A549 (cell line): ENCODE results near the gene BBS9. TPM values are rescaled to one million over a fixed set of nuclear protein-coding genes. Genes with fewer than 3 reads are reported as not detected.
"Not testable (repeated sequence)": the region's sequence is repeated elsewhere in the genome, so short reads cannot be mapped to it uniquely, and the experiment has no call there.

ENCODE experiments used
- ATAC-seq, 2 experiments: fragments of 200-7000 bp in 1 of 2; fragments of >200 bp in 1 of 2; cut with Nextera tagmentation in 1 of 2; cut with Tn5 transposase in 1 of 2; 3 replicates each; pipeline versions ENCODE4 v1.8.0 to v1.9.1; 2018 to 2020; ENCODE audit warnings: mild to moderate bottlenecking in 1 of 2, moderate library complexity in 1 of 2
- CTCF ChIA-PET: fragments of 300-600 bp; sonication (Branson Sonifier 250); formaldehyde crosslinking; extraction: SDS; loops from one replicate; lab custom pipeline; 2021; ENCODE audit warnings: antibody characterized with exemption, inconsistent platforms; lab: Yijun Ruan, JAX
- POLR2A ChIA-PET: fragments of 350-600 bp; formaldehyde crosslinking; extraction: SDS; loops from one replicate; lab custom pipeline; 2021; ENCODE audit warnings: antibody characterized with exemption, inconsistent platforms; lab: Yijun Ruan, JAX
- DNase-seq, 2 experiments: peaks; one replicate each; pipeline versions ENCODE4 v3.0.0 to v3.0.0-alpha.2; 2011 to 2016; ENCODE audit warnings: low read depth in 1 of 2, low spot score in 1 of 2
- FAIRE-seq: peaks from 2 replicates; lab custom pipeline; 2011; peaks lifted over from hg19 to GRCh38; lab: Jason Lieb, UNC
- H3K27ac ChIP-seq, 2 experiments: fragments of >200 bp; sonication (Bioruptor Twin); formaldehyde crosslinking; 3 replicates each; pipeline ENCODE4 v1.5.1; 2016 to 2017
- H3K4me1 ChIP-seq: fragments of >200 bp; sonication (Bioruptor Twin); formaldehyde crosslinking; 3 replicates; pipeline ENCODE4 v1.6.1; 2016
- H3K4me2 ChIP-seq: fragments of >200 bp; sonication (Bioruptor Twin); formaldehyde crosslinking; 3 replicates; pipeline ENCODE4 v1.6.1; 2016
- H3K4me3 ChIP-seq: fragments of >200 bp; sonication (Bioruptor Twin); formaldehyde crosslinking; 3 replicates; pipeline ENCODE4 v1.5.1; 2016
- H3K9me3 ChIP-seq: fragments of >200 bp; sonication (Bioruptor Twin); formaldehyde crosslinking; 3 replicates; pipeline ENCODE4 v1.6.1; 2016
- BHLHE40 ChIP-seq: IDR thresholded peaks from 2 replicates; pipeline ENCODE4 v1.6.1; 2012; ENCODE audit warnings: low read depth, low read length, inconsistent platforms
- E2F6 ChIP-seq: IDR thresholded peaks from 2 replicates; pipeline ENCODE4 v1.6.1; 2012; ENCODE audit warnings: low read depth, borderline replicate concordance
- ELK1 ChIP-seq: fragments of 150-350 bp; IDR thresholded peaks from 2 replicates; pipeline ENCODE4 v1.6.1; 2014; ENCODE audit warnings: low read depth, mild to moderate bottlenecking, low read length
- ESRRA ChIP-seq: fragments of 150-350 bp; IDR thresholded peaks from 2 replicates; pipeline ENCODE4 v1.6.1; 2014; ENCODE audit warnings: mild to moderate bottlenecking, low read length, borderline replicate concordance
- FOSB ChIP-seq: fragments of 250-450 bp; sonication (Bioruptor Pico); IDR thresholded peaks from 2 replicates; pipeline ENCODE4 v1.5.0; 2020; ENCODE audit warnings: mild to moderate bottlenecking, moderate library complexity
- HOXA7 ChIP-seq: fragments of 250-450 bp; sonication (Bioruptor Pico); IDR thresholded peaks from 2 replicates; pipeline ENCODE4 v1.5.0; 2020; ENCODE audit warnings: mild to moderate bottlenecking, moderate library complexity
- HOXB5 ChIP-seq: fragments of 250-450 bp; sonication (Bioruptor Pico); IDR thresholded peaks from 2 replicates; pipeline ENCODE4 v1.5.0; 2020; ENCODE audit warnings: mild to moderate bottlenecking, moderate library complexity
- KDM1A ChIP-seq: fragments of 200-600 bp; sonication (generic); IDR thresholded peaks from 2 replicates; pipeline ENCODE4 v1.6.1; 2016; ENCODE audit warnings: low read depth, mild to moderate bottlenecking
- MAFK ChIP-seq: fragments of 450-650 bp; IDR thresholded peaks from 2 replicates; pipeline ENCODE4 v1.6.1; 2014; ENCODE audit not compliant: partially characterized antibody
- MAZ ChIP-seq: fragments of 150-350 bp; IDR thresholded peaks from 2 replicates; pipeline ENCODE4 v1.6.1; 2014; ENCODE audit warnings: antibody characterized with exemption, low read depth, low read length, borderline replicate concordance
- MYC ChIP-seq: IDR thresholded peaks from 2 replicates; pipeline ENCODE4 v1.6.1; 2012; ENCODE audit warnings: mild to moderate bottlenecking, inconsistent platforms, low read length, improper control_type of control experiment, borderline replicate concordance
- NR3C1 ChIP-seq: fragments of >200 bp; sonication (Bioruptor Twin); formaldehyde crosslinking; IDR thresholded peaks from 3 replicates; pipeline ENCODE4 v1.6.1; 2017
- PBX3 ChIP-seq: IDR thresholded peaks from 2 replicates; pipeline ENCODE4 v1.6.1; 2012
- POLR2A ChIP-seq: IDR thresholded peaks from 2 replicates; pipeline ENCODE4 v1.6.1; 2012; ENCODE audit warnings: mild to moderate bottlenecking, low read length
- RARB ChIP-seq: fragments of 250-450 bp; sonication (Bioruptor Pico); IDR thresholded peaks from 2 replicates; pipeline ENCODE4 v1.8.0; 2021; ENCODE audit warnings: mild to moderate bottlenecking, moderate library complexity
- SMC3 ChIP-seq: fragments of >200 bp; sonication (Bioruptor Twin); formaldehyde crosslinking; IDR thresholded peaks from 3 replicates; pipeline ENCODE4 v1.6.1; 2018; ENCODE audit warnings: inconsistent platforms
- ZNF302 ChIP-seq: fragments of 250-450 bp; sonication (Bioruptor Pico); IDR thresholded peaks from 2 replicates; pipeline ENCODE4 v1.9.0; 2021; ENCODE audit warnings: inconsistent platforms, mild to moderate bottlenecking, moderate library complexity
- ZSCAN20 ChIP-seq: fragments of 250-450 bp; sonication (Bioruptor Pico); IDR thresholded peaks from 2 replicates; pipeline ENCODE4 v1.8.0; 2022; ENCODE audit warnings: mild to moderate bottlenecking, moderate library complexity
- WGBS: methylation state at CpG from one replicate; pipeline ENCODE4 v1.1.6; 2017; ENCODE audit errors: missing lambda C conversion rate; 5-methylcytosine and 5-hydroxymethylcytosine counted together
- polyA plus RNA-seq, 4 experiments: library from polyadenylated mRNA; depleted of rRNA in 3 of 4; stranded (reverse); fragments of >200 nt; fragmentation: RNase III in 1 of 4; extraction: RNeasy Plus Mini Kit Qiagen cat#74134 plus additional on column Dnase treatment in 1 of 4; gene quantifications; 2 replicates in 3 of 4; 3 replicates in 1 of 4; pipeline ENCODE4 v1.2.3, GENCODE V29; 2011 to 2017
- TF ChIP-seq, protein P1 (sequence below): fragments of >200 bp; sonication (Bioruptor Twin); formaldehyde crosslinking; IDR thresholded peaks from 3 replicates; pipeline ENCODE4 v1.6.1; 2016

BBS9 gene
- polyA plus RNA-seq, 2 of the 4 experiments (the other 2 are of a cell fraction) = 8.3 to 9.1 TPM

GRCh38 chr7:33299425-33299824 is 170.1 kb downstream of the BBS9 start (continued):
- TF ChIP-seq ZNF302 (CRISPR knock-in tag) (no peak), E2F6 (no peak), ELK1 (no peak), NR3C1 (no peak)

DNA sequence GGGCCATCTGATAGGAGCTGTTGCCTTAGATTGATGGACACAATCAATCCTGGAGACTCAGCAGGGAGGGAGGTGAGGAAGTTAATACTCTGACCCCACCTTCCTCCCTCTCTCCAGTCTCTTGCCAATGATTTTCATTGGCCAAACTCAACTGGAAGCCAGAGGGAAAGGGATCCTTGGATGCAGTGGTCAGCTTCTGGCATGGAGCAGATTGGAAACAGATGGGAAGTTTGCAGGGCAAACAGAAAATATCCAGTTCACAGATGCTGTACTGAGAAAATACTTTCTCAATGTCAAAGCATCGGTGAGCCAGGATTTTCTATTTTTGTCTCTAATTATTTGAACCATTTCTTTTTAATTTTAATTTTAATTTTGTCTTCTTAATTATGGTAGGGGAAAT is 170.8 kb downstream of the BBS9 start:
- DNase-seq (no peak), ATAC-seq (no peak), FAIRE-seq (no peak)
- H3K9me3 ChIP-seq = peaks cover 20% of the 10 kb centered on the region; the same call in 2 of the 3 replicates
- no peaks in the 10 kb centered on the region for H3K4me1 ChIP-seq
- TF ChIP-seq MYC = no peak
- no peak overlapping the region for H3K4me3 ChIP-seq
- H3K4me2 ChIP-seq = no peak overlapping the region
- POLR2A ChIA-PET = no interaction called here
- WGBS = 90% methylated on average over 1 of the region's 1 CpG
- CTCF ChIA-PET = no interaction called here
- H3K27ac ChIP-seq = no peak overlapping the region

DNA sequence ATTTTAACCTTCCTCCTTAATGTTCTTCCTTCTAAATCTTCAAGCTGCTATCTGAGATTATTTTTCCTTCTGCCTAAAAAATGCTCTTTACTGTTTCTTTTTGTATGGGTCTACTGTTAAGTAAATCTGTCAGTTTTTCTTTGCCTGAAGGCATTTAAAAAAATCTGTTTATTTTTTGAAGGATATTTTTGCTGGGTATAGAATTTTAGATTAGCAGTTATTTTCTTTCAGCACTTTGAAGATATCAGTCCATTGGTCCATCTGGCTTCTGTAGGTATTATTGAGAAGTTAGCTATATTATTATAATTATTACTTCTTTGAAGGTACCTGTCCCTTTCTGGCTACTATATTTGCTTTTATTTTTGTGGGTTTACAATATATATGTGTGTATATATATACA is 171.4 kb downstream of the BBS9 start:
- DNase-seq = no peak
- Histone ChIP-seq H3K9me3 (peaks cover 20% of the 10 kb centered on the region; the same call in 2 of the 3 replicates), H3K4me2 (no peak overlapping the region), H3K27ac (no peak overlapping the region)
- CTCF ChIA-PET = no interaction called here
- TF ChIP-seq MYC = no peak
- TF ChIP-seq MAFK = no peak
- TF ChIP-seq FOSB (CRISPR knock-in tag) = no peak
- no peak for TF ChIP-seq SMC3
- TF ChIP-seq RARB (CRISPR knock-in tag) = no peak
- no peak for TF ChIP-seq POLR2A
- TF ChIP-seq MAZ = no peak
- TF ChIP-seq HOXB5 (CRISPR knock-in tag) = no peak
- no peak for TF ChIP-seq PBX3
- TF ChIP-seq ESRRA = no peak
- no peak for TF ChIP-seq BHLHE40
- TF ChIP-seq ELK1 = no peak
- TF ChIP-seq, protein P1, sequence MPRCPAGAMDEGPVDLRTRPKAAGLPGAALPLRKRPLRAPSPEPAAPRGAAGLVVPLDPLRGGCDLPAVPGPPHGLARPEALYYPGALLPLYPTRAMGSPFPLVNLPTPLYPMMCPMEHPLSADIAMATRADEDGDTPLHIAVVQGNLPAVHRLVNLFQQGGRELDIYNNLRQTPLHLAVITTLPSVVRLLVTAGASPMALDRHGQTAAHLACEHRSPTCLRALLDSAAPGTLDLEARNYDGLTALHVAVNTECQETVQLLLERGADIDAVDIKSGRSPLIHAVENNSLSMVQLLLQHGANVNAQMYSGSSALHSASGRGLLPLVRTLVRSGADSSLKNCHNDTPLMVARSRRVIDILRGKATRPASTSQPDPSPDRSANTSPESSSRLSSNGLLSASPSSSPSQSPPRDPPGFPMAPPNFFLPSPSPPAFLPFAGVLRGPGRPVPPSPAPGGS = no peak
- TF ChIP-seq ZSCAN20 (CRISPR knock-in tag) = no peak
- TF ChIP-seq KDM1A = no peak
- TF ChIP-seq HOXA7 (CRISPR knock-in tag) = no peak
- TF ChIP-seq, all 56 proteins: peak for 0
- ATAC-seq (no peak), FAIRE-seq (no peak)
- Histone ChIP-seq H3K4me1 (no peaks in the 10 kb centered on the region), H3K4me3 (no peak overlapping the region)
- POLR2A ChIA-PET = no interaction called here

DNA sequence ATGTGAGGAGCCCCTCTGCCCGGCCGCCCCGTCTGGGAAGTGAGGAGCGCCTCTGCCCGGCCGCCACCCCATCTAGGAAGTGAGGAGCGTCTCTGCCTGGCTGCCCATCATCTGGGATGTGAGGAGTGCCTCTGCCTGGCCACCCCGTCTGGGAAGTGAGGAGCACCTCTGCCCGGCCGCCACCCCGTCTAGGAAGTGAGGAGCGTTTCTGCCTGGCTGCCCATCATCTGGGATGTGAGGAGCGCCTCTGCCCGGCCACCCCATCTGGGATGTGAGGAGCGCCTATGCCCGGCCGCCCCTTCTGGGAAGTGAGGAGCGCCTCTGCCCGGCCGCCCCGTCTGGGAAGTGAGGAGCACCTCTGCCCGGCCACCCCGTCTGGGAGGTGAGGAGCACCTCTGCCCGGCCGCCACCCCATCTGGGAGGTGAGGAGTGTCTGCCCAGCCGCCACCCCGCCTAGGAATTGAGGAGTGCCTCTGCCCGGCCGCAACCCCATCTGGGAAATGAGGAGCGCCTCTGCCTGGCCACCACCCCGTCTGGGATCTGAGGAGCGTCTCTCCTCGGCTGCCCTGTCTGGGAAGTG is 174.7 kb downstream of the BBS9 start:
- H3K4me2 ChIP-seq, H3K4me3 ChIP-seq, ATAC-seq, H3K4me1 ChIP-seq, FAIRE-seq, H3K27ac ChIP-seq, CTCF ChIA-PET, POLR2A ChIA-PET, DNase-seq: not testable (repeated sequence)
- 86% methylated on average over 4 of the region's 33 CpGs for WGBS
- H3K9me3 ChIP-seq = peaks cover 20% of the 10 kb centered on the region; the same call in 2 of the 3 replicates
